Right lobe of liver (tissue), 4 donors: ENCODE data around the gene GPRIN3.

Experiments
- CTCF ChIP-seq, 4 donors: fragments of 200-600 bp in 3 of 4; fragments of 450-650 bp in 1 of 4; IDR thresholded peaks; one replicate each; pipeline versions ENCODE4 v1.5.1 to v1.8.0; 2016 to 2022; ENCODE audit warnings: antibody characterized with exemption in 4 of 4, mild to moderate bottlenecking in 2 of 4
- POLR2A ChIP-seq: fragments of 450-650 bp; IDR thresholded peaks from one replicate; pipeline ENCODE4 v1.6.1; 2017; ENCODE audit warnings: antibody characterized with exemption, mild to moderate bottlenecking
- donor health status: DM: no; HTN: no; CAD: no.
- donor health status: DM: no; HTN: no; CAD: no.
- donor health status: DM: no; HTN: yes; CAD: no.

GRCh38 chr4:89299153-89299791 is 8.3 kb downstream of the GPRIN3 start:
- TF ChIP-seq POLR2A (peak; percentile 80), CTCF (IDR thresholded peaks at IDR 0.05) (no peak)
